Mucosa of stomach (tissue), 1 donor: ENCODE data around the gene CHRNB4.

ENCODE experiments used
- H3K27me3 ChIP-seq: one replicate; pipeline ENCODE4 v1.7.0; 2013; ENCODE audit warnings: mild to moderate bottlenecking, low read length; ENCODE audit not compliant: control insufficient read depth, insufficient read depth
- H3K36me3 ChIP-seq: one replicate; pipeline ENCODE4 v1.7.0; 2013; ENCODE audit warnings: low read length; ENCODE audit not compliant: control insufficient read depth, insufficient read depth
- H3K4me1 ChIP-seq: one replicate; pipeline ENCODE4 v1.7.0; 2013; ENCODE audit warnings: mild to moderate bottlenecking, low read length; ENCODE audit not compliant: control insufficient read depth, insufficient read depth
- H3K4me3 ChIP-seq: one replicate; pipeline ENCODE4 v1.7.0; 2013; ENCODE audit warnings: low read length
- H3K9ac ChIP-seq: one replicate; pipeline ENCODE4 v1.7.0; 2013; ENCODE audit warnings: mild to moderate bottlenecking, low read length, moderate library complexity
- H3K9me3 ChIP-seq: one replicate; pipeline ENCODE4 v1.7.0; 2013; ENCODE audit warnings: mild to moderate bottlenecking, low read length, moderate library complexity; ENCODE audit not compliant: control insufficient read depth
- donor health status: Pancreatic carcinoma.

The CHRNB4 gene

GRCh38 chr15:78676424-78677110 is 35.6 kb upstream of the CHRNB4 start:
- Histone ChIP-seq H3K27me3 (peaks cover 3% of the 10 kb centered on the region), H3K9ac (no peak overlapping the region), H3K4me1 (no peaks in the 10 kb centered on the region), H3K36me3 (no peaks in the 10 kb centered on the region), H3K4me3 (no peak overlapping the region), H3K9me3 (no peaks in the 10 kb centered on the region)

- Histone ChIP-seq H3K36me3 (no peaks in the 10 kb centered on the region), H3K4me3 (no peak overlapping the region), H3K4me1 (no peaks in the 10 kb centered on the region)
Measured at GRCh38 chr15:78675617-78676360, 34.8 kb upstream of the CHRNB4 start.

GRCh38 chr15:78675206-78675605 is 34.2 kb upstream of the CHRNB4 start:
- Histone ChIP-seq H3K27me3 (peaks cover 3% of the 10 kb centered on the region), H3K4me1 (no peaks in the 10 kb centered on the region), H3K4me3 (no peak overlapping the region), H3K36me3 (no peaks in the 10 kb centered on the region), H3K9me3 (no peaks in the 10 kb centered on the region), H3K9ac (no peak overlapping the region)

More at GRCh38 chr15:78675617-78676360, 34.8 kb upstream of the CHRNB4 start:
- Histone ChIP-seq H3K9me3 (no peaks in the 10 kb centered on the region), H3K9ac (no peak overlapping the region), H3K27me3 (peaks cover 3% of the 10 kb centered on the region)

DNA sequence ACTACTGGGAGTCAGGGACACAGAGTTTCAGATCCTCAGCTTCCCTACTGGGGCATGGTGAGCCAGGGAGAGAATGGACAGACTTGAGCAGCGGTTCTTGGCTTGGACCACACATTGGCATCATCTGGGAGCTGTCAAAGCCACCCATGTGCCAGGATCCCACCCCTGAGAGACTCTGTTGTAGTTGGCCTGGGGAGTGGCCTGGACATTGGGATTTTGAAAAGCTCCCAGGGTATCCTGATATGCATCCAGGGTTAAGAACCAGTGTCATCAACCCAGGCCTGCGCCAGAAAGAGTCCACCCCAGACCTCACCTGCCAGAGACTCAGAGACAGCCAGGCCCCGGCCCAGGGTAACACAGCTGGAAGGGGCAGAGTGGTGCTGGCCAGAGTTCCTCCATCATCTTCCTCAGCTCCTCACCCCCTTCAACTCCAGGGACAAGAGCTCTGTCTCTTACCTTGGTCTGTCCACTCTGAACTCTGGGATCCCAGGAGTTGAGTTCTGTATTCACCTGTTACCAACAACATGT is 33.0 kb upstream of the CHRNB4 start:
- Histone ChIP-seq H3K36me3 (no peaks in the 10 kb centered on the region), H3K9me3 (no peaks in the 10 kb centered on the region), H3K4me3 (no peak overlapping the region), H3K27me3 (peaks cover 3% of the 10 kb centered on the region), H3K4me1 (no peaks in the 10 kb centered on the region), H3K9ac (no peak overlapping the region)

- Histone ChIP-seq H3K36me3 (no peaks in the 10 kb centered on the region), H3K9me3 (no peaks in the 10 kb centered on the region), H3K4me1 (no peaks in the 10 kb centered on the region), H3K4me3 (no peak overlapping the region), H3K9ac (no peak overlapping the region), H3K27me3 (peaks cover 3% of the 10 kb centered on the region)
Measured at GRCh38 chr15:78673476-78673875, 32.5 kb upstream of the CHRNB4 start.

DNA sequence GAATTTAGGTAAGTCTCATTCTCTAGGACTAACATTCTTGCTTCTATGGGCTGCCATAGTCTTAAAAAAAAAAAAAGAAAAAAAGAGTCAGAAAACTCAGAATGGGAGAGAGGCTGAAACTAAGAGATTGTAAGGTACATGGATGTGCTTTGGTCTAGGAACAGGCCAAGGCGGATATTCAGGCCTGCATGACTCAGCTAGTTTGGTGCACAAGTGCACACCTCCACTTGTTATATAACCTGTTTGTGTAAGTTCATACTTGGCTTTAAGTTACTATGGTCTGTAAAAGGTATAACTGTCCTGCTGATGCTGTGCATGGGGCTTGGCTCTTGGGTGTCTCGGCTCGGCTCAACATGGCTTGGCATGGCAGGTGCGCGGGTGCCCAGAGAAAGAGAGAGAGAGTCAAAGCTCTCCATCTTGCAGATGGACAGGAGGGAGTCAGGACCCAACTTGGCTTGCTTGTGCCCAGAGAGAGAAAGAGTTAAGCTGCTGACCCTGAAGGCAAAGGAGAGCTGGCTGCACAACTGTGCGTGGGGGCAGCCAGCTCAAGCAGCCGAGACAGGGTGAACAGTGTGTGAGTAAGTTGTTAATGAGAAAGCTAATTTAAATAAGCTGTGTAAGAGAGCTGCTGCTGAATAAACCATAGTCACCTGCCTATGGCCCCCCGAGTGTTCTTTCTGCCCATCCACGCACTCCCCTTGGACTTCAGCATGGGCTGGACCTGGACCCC is 31.4 kb upstream of the CHRNB4 start:
- Histone ChIP-seq H3K4me3 (no peak overlapping the region), H3K27me3 (peaks cover 3% of the 10 kb centered on the region), H3K9ac (no peak overlapping the region), H3K36me3 (no peaks in the 10 kb centered on the region), H3K9me3 (no peaks in the 10 kb centered on the region), H3K4me1 (no peaks in the 10 kb centered on the region)

GRCh38 chr15:78671626-78672211 is 30.7 kb upstream of the CHRNB4 start:
- Histone ChIP-seq H3K4me1 (no peaks in the 10 kb centered on the region), H3K9ac (no peak overlapping the region), H3K4me3 (no peak overlapping the region), H3K27me3 (peaks cover 3% of the 10 kb centered on the region), H3K36me3 (no peaks in the 10 kb centered on the region), H3K9me3 (no peaks in the 10 kb centered on the region)

GRCh38 chr15:78668987-78669386 is 28.0 kb upstream of the CHRNB4 start:
- H3K9ac ChIP-seq, result no peak overlapping the region
- no peaks in the 10 kb centered on the region for H3K9me3 ChIP-seq
- H3K4me1 ChIP-seq, result no peaks in the 10 kb centered on the region
- H3K27me3 ChIP-seq, result no peaks in the 10 kb centered on the region
- H3K4me3 ChIP-seq, result no peak overlapping the region
- no peaks in the 10 kb centered on the region for H3K36me3 ChIP-seq

- Histone ChIP-seq H3K9ac (no peak overlapping the region), H3K4me1 (no peaks in the 10 kb centered on the region), H3K9me3 (no peaks in the 10 kb centered on the region), H3K36me3 (no peaks in the 10 kb centered on the region), H3K27me3 (no peaks in the 10 kb centered on the region), H3K4me3 (no peak overlapping the region)
Measured at GRCh38 chr15:78667578-78668236, 26.7 kb upstream of the CHRNB4 start.

DNA sequence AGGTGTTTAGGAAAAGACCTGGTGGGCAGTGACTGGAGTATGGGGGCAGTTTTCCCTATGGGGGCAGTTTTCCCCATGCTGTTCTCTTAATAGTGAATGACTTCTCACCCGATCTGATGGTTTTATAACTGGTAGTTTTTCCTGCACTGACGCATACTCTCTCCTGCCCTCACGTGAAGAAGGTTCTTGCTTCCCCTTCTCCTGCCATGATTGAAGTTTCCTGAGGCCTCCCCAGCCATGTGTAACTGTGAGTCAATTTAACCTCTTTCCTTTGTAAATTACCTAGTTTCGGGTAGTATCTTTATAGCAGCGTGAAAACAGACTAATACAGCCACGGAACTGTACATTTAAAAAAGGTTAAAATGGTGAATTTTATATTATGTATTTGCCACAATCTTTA is 25.0 kb upstream of the CHRNB4 start:
- H3K36me3 ChIP-seq, result no peaks in the 10 kb centered on the region
- H3K4me1 ChIP-seq, result no peaks in the 10 kb centered on the region
- no peak overlapping the region for H3K9ac ChIP-seq

DNA sequence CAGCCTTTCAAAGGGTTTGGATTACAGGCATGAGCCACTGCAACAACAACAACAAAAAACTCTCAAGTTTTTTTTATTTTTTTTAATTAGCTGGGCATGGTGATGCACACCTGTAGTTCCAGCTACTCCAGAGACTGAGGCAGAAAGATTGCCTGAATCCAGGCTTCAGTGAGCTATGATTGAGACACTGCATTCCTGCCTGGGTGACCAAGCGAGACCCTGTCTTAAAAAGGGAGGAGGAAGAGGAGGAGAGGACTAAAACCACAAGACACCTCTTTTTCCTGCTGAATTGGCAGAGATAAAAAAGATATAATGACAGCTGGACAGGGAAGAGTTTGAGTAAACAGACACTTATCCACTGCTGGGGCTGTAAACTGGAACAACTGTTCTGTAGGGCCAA is 22.7 kb upstream of the CHRNB4 start:
- Histone ChIP-seq H3K27me3 (no peaks in the 10 kb centered on the region), H3K36me3 (no peaks in the 10 kb centered on the region), H3K4me1 (no peaks in the 10 kb centered on the region), H3K9ac (no peak overlapping the region), H3K4me3 (no peak overlapping the region), H3K9me3 (no peaks in the 10 kb centered on the region)

More for the DNA sequence above, 25.0 kb upstream of the CHRNB4 start:
- no peaks in the 10 kb centered on the region for H3K27me3 ChIP-seq
- H3K9me3 ChIP-seq, result no peaks in the 10 kb centered on the region
- H3K4me3 ChIP-seq, result no peak overlapping the region
